ENCODE measurements around the gene SCAPER.
"Not testable (repeated sequence)": the region's sequence is repeated elsewhere in the genome, so short reads cannot be mapped to it uniquely, and the experiment has no call there.

The SCAPER gene

GRCh38 chr15:76310475-76311099 is 594.6 kb downstream of the SCAPER start:
- DNase-seq: no peak

- no peak for DNase-seq
Measured at GRCh38 chr15:76309601-76310330, 595.4 kb downstream of the SCAPER start.

GRCh38 chr15:76303909-76304308 is 601.2 kb downstream of the SCAPER start:
- no peak for DNase-seq

- DNase-seq: no peak
Measured at GRCh38 chr15:76299786-76300185, 605.4 kb downstream of the SCAPER start.

GRCh38 chr15:76298986-76299385 is 606.2 kb downstream of the SCAPER start:
- no peak for DNase-seq

GRCh38 chr15:76297951-76298350 is 607.2 kb downstream of the SCAPER start:
- DNase-seq: not testable (repeated sequence)

All from stimulated activated CD4-positive, alpha-beta T cell treated with anti-CD3 and anti-CD28 coated beads, Interleukin-4, amount 100 ng/mL, for 24 hours (primary cell).